Neural crest cell (in vitro differentiated cells): ENCODE measurements around the gene CDH12. TPM values are rescaled to one million over a fixed set of nuclear protein-coding genes. Genes with fewer than 3 reads are reported as not detected.

Experiments used
- DNase-seq: peaks from one replicate; pipeline ENCODE4 v3.0.0; 2021; ENCODE audit warnings: low read depth, mixed read lengths, low spot score
- H3K27ac Mint-ChIP-seq: one replicate; pipeline ENCODE4 v1.8.0; 2021; ENCODE audit warnings: mild to moderate bottlenecking, mixed read lengths; ENCODE audit not compliant: unreplicated experiment
- H3K27me3 Mint-ChIP-seq: 2 replicates; pipeline ENCODE4 v1.8.0; 2021; ENCODE audit warnings: low read depth, mild to moderate bottlenecking, mixed read lengths
- H3K36me3 Mint-ChIP-seq: 2 replicates; pipeline ENCODE4 v1.8.0; 2021; ENCODE audit warnings: low read depth, mild to moderate bottlenecking, mixed read lengths
- H3K4me1 Mint-ChIP-seq: 2 replicates; pipeline ENCODE4 v1.8.0; 2021; ENCODE audit warnings: mixed read lengths
- H3K4me3 Mint-ChIP-seq: one replicate; pipeline ENCODE4 v1.8.0; 2021; ENCODE audit warnings: mild to moderate bottlenecking, mixed read lengths
- H3K9me3 Mint-ChIP-seq: 2 replicates; pipeline ENCODE4 v1.8.0; 2021; ENCODE audit warnings: mixed read lengths
- total RNA-seq: library from RNA; stranded (reverse); gene quantifications from 2 replicates; pipeline ENCODE4 v1.2.1, GENCODE V29; 2021
- TF ChIP-seq, protein P1 (sequence below): fragments of 200-600 bp; sonication (generic); conservative IDR thresholded peaks from 2 replicates; pipeline ENCODE4 v1.5.0; 2021; ENCODE audit warnings: antibody characterized with exemption, mild to moderate bottlenecking

Gene CDH12
- total RNA-seq, 1 donor from 2014 or later, result 0.07 TPM

- Mint-ChIP-seq H3K27me3 (no peaks in the 10 kb centered on the region), H3K9me3 (no peaks in the 10 kb centered on the region), H3K4me1 (no peaks in the 10 kb centered on the region), H3K4me3 (no peak overlapping the region), H3K27ac (no peak overlapping the region), H3K36me3 (no peaks in the 10 kb centered on the region)
- DNase-seq, result no peak
- TF ChIP-seq, protein P1, sequence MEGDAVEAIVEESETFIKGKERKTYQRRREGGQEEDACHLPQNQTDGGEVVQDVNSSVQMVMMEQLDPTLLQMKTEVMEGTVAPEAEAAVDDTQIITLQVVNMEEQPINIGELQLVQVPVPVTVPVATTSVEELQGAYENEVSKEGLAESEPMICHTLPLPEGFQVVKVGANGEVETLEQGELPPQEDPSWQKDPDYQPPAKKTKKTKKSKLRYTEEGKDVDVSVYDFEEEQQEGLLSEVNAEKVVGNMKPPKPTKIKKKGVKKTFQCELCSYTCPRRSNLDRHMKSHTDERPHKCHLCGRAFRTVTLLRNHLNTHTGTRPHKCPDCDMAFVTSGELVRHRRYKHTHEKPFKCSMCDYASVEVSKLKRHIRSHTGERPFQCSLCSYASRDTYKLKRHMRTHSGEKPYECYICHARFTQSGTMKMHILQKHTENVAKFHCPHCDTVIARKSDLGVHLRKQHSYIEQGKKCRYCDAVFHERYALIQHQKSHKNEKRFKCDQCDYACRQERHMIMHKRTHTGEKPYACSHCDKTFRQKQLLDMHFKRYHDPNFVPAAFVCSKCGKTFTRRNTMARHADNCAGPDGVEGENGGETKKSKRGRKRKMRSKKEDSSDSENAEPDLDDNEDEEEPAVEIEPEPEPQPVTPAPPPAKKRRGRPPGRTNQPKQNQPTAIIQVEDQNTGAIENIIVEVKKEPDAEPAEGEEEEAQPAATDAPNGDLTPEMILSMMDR, result no peak
Observed at GRCh38 chr5:21893161-21893560, 960.0 kb downstream of the CDH12 start.

- Mint-ChIP-seq H3K4me3 (no peak overlapping the region), H3K4me1 (no peaks in the 10 kb centered on the region), H3K27ac (no peak overlapping the region), H3K36me3 (no peaks in the 10 kb centered on the region), H3K9me3 (no peaks in the 10 kb centered on the region), H3K27me3 (no peaks in the 10 kb centered on the region)
- TF ChIP-seq, protein P1, result no peak
- no peak for DNase-seq
Observed at GRCh38 chr5:21889581-21889980, 963.6 kb downstream of the CDH12 start.

DNA sequence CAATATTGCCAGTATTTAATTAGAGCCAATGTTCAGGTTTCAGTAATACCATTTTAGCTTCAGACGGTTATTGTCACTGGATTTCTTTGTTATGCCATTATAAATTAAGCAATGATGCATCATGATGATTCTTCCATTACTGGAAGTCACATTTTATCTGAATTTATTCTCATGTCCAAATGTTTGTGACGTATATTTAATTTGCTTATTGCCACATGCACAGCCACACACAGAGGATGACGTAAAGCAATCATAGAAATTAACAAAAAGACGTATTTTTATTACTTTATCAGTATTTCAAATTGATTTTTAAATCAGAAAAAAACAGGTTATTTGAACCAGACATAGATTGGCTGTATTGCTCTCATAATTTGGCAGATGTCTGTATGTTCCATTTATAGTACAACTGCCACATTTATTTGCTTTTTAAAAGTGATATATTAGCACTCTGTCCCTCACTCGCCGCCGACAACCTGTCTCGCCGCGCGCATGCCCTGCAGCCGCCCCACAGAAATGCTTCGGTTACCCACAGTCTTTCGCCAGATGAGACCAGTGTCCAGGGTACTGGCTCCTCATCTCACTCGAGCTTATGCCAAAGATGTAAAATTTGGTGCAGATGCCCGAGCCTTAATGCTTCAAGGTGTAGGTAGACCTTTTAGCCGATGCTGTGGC, 970.9 kb downstream of the CDH12 start:
- no peaks in the 10 kb centered on the region for H3K4me1 Mint-ChIP-seq
- no peak for DNase-seq
- H3K36me3 Mint-ChIP-seq, result no peaks in the 10 kb centered on the region
- H3K9me3 Mint-ChIP-seq, result peaks cover 3% of the 10 kb centered on the region
- TF ChIP-seq, protein P1, result no peak
- H3K27me3 Mint-ChIP-seq, result peaks cover 6% of the 10 kb centered on the region
- no peak overlapping the region for H3K27ac Mint-ChIP-seq
- H3K4me3 Mint-ChIP-seq, result no peak overlapping the region

DNA sequence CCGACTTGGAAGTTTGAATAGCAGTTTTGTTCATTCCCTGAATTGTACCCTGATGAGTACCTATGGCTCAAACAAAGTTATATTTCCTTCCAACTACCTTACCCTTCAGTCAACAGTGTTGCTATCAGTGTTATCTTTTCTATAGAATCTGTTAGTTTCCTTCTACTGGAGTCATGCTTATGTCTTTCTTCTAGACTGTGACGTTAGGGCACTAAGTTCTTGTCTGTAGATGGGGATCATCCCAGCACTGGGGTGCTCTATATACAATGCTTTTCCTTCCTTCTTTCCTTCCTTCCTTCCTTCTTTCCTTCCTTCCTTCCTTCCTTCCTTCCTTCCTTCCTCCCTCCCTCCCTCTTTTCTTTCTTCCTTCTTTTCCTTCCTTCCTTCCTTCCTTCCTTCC, 973.0 kb downstream of the CDH12 start:
- peaks cover 6% of the 10 kb centered on the region for H3K27me3 Mint-ChIP-seq
- DNase-seq, result no peak
- no peaks in the 10 kb centered on the region for H3K36me3 Mint-ChIP-seq
- TF ChIP-seq, protein P1, result no peak
- no peak overlapping the region for H3K4me3 Mint-ChIP-seq
- peaks cover 6% of the 10 kb centered on the region for H3K9me3 Mint-ChIP-seq
- no peak overlapping the region for H3K27ac Mint-ChIP-seq
- no peaks in the 10 kb centered on the region for H3K4me1 Mint-ChIP-seq

DNA sequence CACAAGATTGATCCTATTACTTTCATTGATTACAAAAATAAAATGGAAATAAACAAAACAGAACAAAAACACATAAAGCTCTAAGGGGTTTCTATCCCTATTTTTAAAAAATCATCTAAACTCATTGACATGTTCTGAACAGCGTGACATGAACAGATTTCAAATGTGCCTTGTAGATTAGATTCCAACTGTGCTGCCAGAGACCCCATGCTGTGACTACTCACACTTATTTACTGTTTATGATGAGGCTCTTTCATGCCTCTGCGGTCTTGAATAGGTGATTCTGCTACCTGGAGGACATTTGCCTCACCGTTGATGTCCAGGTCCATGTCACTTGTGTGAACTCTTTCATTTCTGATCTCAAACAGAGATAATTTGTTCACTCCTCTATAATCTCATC, 990.2 kb downstream of the CDH12 start:
- H3K27ac Mint-ChIP-seq, result no peak overlapping the region
- no peaks in the 10 kb centered on the region for H3K36me3 Mint-ChIP-seq
- H3K27me3 Mint-ChIP-seq, result no peaks in the 10 kb centered on the region
- H3K4me1 Mint-ChIP-seq, result no peaks in the 10 kb centered on the region
- TF ChIP-seq, protein P1, result no peak
- DNase-seq, result no peak
- no peaks in the 10 kb centered on the region for H3K9me3 Mint-ChIP-seq
- H3K4me3 Mint-ChIP-seq, result no peak overlapping the region
